ENCODE data around the gene ASTL. TPM values are rescaled to one million over a fixed set of nuclear protein-coding genes. Genes with fewer than 3 reads are reported as not detected.

The ASTL gene
- total RNA-seq, 1 experiment from 2014 or later: 0.79 TPM

- TF ChIP-seq ERG (CRISPR knock-in tag; IDR thresholded peaks at IDR 0.05) (no peak), RELA (CRISPR knock-in tag; IDR thresholded peaks at IDR 0.05; ENCODE audit: borderline replicate concordance) (no peak), SP1 (CRISPR knock-in tag; conservative IDR thresholded peaks at IDR 0.05) (no peak), NR2C2 (CRISPR knock-in tag; IDR thresholded peaks at IDR 0.05) (no peak), MAX (CRISPR knock-in tag; IDR thresholded peaks at IDR 0.05) (no peak), NFATC4 (CRISPR knock-in tag; IDR thresholded peaks at IDR 0.05) (no peak), ETV6 (CRISPR knock-in tag; IDR thresholded peaks at IDR 0.05) (no peak)
These were observed 38.4 kb upstream of the ASTL start (continued) for GRCh38 chr2:96176661-96177060.

- DNase-seq (ENCODE audit: low spot score) (no peak), ATAC-seq (no peak)
- Mint-ChIP-seq H3K4me3 (no peak overlapping the region), H3K27me3 (ENCODE audit: low read depth) (no peaks in the 10 kb centered on the region), H3K27ac (no peak overlapping the region), H3K9me3 (no peaks in the 10 kb centered on the region), H3K36me3 (no peaks in the 10 kb centered on the region), H3K4me1 (no peaks in the 10 kb centered on the region)
- ChIA-PET CTCF (interaction anchor here (0.8 to 4.6 kb wide), 3 partner anchors 35 to 84 kb away, joined by 6 to 214 read pairs (median 6); partner anchors contain the start of genes ASTL and DUSP2), POLR2A (no interaction called here)
- no peak for TF ChIP-seq FOXJ3 (CRISPR knock-in tag; IDR thresholded peaks at IDR 0.05; ENCODE audit: borderline replicate concordance)
- no peak for TF ChIP-seq RELA (CRISPR knock-in tag; IDR thresholded peaks at IDR 0.05; ENCODE audit: borderline replicate concordance)
- TF ChIP-seq ZNF263 (CRISPR knock-in tag; IDR thresholded peaks at IDR 0.05; ENCODE audit: low read depth): no peak
- no peak for TF ChIP-seq MAX (CRISPR knock-in tag; IDR thresholded peaks at IDR 0.05)
- no peak for TF ChIP-seq ERG (CRISPR knock-in tag; IDR thresholded peaks at IDR 0.05)
- TF ChIP-seq ZNF121 (CRISPR knock-in tag; IDR thresholded peaks at IDR 0.05): no peak
- no peak for TF ChIP-seq IRF1 (CRISPR knock-in tag; IDR thresholded peaks at IDR 0.05)
- TF ChIP-seq FOXP1 (CRISPR knock-in tag; IDR thresholded peaks at IDR 0.05; ENCODE audit: borderline replicate concordance): no peak
- TF ChIP-seq NFATC4 (CRISPR knock-in tag; IDR thresholded peaks at IDR 0.05): no peak
- TF ChIP-seq SMAD4 (CRISPR knock-in tag; IDR thresholded peaks at IDR 0.05): no peak
- no peak for TF ChIP-seq NR2C2 (CRISPR knock-in tag; IDR thresholded peaks at IDR 0.05)
- TF ChIP-seq GRHL2 (CRISPR knock-in tag; IDR thresholded peaks at IDR 0.05; ENCODE audit: insufficient replicate concordance, severe bottlenecking): no peak
- TF ChIP-seq AR (CRISPR knock-in tag; IDR thresholded peaks at IDR 0.05): no peak
- no peak for TF ChIP-seq E2F1 (CRISPR knock-in tag; IDR thresholded peaks at IDR 0.05)
- no peak for TF ChIP-seq STAT6 (CRISPR knock-in tag; conservative IDR thresholded peaks at IDR 0.05; ENCODE audit: low read depth)
- TF ChIP-seq CTCF (IDR thresholded peaks at IDR 0.05): no peak
- no peak for TF ChIP-seq ZNF219 (CRISPR knock-in tag; IDR thresholded peaks at IDR 0.05; ENCODE audit: borderline replicate concordance)
- no peak for TF ChIP-seq MXD4 (CRISPR knock-in tag; IDR thresholded peaks at IDR 0.05; ENCODE audit: borderline replicate concordance)
These were observed 37.6 kb upstream of the ASTL start for GRCh38 chr2:96175951-96176350.
